H1 (cell line): Measurements from ENCODE around the gene C16orf95.

Experiments
- POLR2AphosphoS5 ChIP-seq: IDR thresholded peaks from 2 replicates; pipeline ENCODE4 v1.6.1; 2011; ENCODE audit warnings: low read depth, low read length
- RNF2 ChIP-seq: fragments of 200-900, 300-1000 bp; sonication (generic); IDR thresholded peaks from 2 replicates; pipeline ENCODE4 v1.7.1; 2016; ENCODE audit warnings: borderline replicate concordance, low read depth, mild to moderate bottlenecking, antibody characterized with exemption, low read length; ENCODE audit not compliant: poor library complexity, severe bottlenecking; ENCODE audit errors: missing control alignments
- SAP30 ChIP-seq: fragments of 300-600 bp; sonication (generic); IDR thresholded peaks from 2 replicates; pipeline ENCODE4 v1.7.1; 2012; ENCODE audit warnings: low read length, moderate library complexity, mild to moderate bottlenecking, inconsistent platforms; ENCODE audit not compliant: insufficient read depth, insufficient replicate concordance
- SIN3A ChIP-seq, 2 experiments: IDR thresholded peaks in 1 of 2; conservative IDR thresholded peaks in 1 of 2; 2 replicates each; pipeline ENCODE4 v1.6.1; 2011 to 2012; ENCODE audit warnings: low read length in 2 of 2, improper control_type of control experiment in 1 of 2, low read depth in 1 of 2, mild to moderate bottlenecking in 1 of 2
- SP2 ChIP-seq: IDR thresholded peaks from 2 replicates; pipeline ENCODE4 v1.6.1; 2012; ENCODE audit warnings: mild to moderate bottlenecking, low read length, inconsistent platforms
- ZNF274 ChIP-seq: IDR thresholded peaks from 2 replicates; pipeline ENCODE4 v1.7.0; 2012; ENCODE audit warnings: low read length, borderline replicate concordance; ENCODE audit errors: extremely low read depth
- TF ChIP-seq, protein P1 (sequence below), 3 experiments: IDR thresholded peaks; 1 replicate in 2 of 3; 2 replicates in 1 of 3; pipeline versions ENCODE4 v1.5.1 to v1.6.1; 2011; ENCODE audit warnings: low read length in 3 of 3, mild to moderate bottlenecking in 3 of 3, inconsistent platforms in 2 of 3, low read depth in 1 of 3, moderate library complexity in 1 of 3; ENCODE audit not compliant: insufficient read depth in 1 of 3; ENCODE audit errors: control extremely low read depth in 1 of 3

DNA sequence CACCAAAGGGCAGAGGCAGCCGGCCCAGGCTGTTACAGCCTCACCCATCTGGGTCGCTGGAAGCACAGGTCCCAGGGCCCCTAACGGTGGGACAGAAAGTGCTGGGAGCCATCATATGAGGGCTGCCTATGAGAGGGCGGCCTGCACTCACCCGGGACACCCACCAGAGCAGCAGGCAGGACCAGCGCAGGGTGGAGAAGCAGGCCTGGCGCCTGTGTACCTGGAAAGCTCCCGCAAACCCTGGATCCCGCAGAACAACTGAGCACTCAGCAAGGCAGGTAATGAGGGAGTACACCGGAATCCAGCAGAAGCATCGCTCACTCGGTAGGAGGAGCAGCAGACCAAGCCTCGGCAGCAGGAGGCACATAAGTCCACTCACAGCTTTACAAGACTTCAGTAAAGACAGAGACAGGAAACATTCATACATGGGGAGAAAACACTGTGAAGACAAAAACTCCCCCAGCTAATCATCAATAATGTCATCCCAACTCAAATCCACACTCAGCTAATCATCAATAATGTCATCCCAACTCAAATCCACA is 31.5 kb upstream of the C16orf95 start:
- TF ChIP-seq, protein P1, sequence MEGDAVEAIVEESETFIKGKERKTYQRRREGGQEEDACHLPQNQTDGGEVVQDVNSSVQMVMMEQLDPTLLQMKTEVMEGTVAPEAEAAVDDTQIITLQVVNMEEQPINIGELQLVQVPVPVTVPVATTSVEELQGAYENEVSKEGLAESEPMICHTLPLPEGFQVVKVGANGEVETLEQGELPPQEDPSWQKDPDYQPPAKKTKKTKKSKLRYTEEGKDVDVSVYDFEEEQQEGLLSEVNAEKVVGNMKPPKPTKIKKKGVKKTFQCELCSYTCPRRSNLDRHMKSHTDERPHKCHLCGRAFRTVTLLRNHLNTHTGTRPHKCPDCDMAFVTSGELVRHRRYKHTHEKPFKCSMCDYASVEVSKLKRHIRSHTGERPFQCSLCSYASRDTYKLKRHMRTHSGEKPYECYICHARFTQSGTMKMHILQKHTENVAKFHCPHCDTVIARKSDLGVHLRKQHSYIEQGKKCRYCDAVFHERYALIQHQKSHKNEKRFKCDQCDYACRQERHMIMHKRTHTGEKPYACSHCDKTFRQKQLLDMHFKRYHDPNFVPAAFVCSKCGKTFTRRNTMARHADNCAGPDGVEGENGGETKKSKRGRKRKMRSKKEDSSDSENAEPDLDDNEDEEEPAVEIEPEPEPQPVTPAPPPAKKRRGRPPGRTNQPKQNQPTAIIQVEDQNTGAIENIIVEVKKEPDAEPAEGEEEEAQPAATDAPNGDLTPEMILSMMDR (IDR thresholded peaks at IDR 0.05; ENCODE audit: control extremely low read depth in 1 of 3, insufficient read depth in 1 of 3, low read depth in 1 of 3, low read length in 3 of 3): no peak
- TF ChIP-seq POLR2AphosphoS5 (no peak), RNF2 (no peak), SAP30 (no peak), SP2 (no peak), SIN3A (conservative IDR thresholded peaks at IDR 0.05 in 1 of 2, IDR thresholded peaks at IDR 0.05 in 1 of 2; ENCODE audit: low read depth in 1 of 2, low read length in 2 of 2) (no peak), ZNF274 (no peak)
